Thyroid gland (tissue), 4 donors: Measurements from ENCODE around the gene ZNF91. TPM values are rescaled to one million over a fixed set of nuclear protein-coding genes. Genes with fewer than 3 reads are reported as not detected.

Source experiments
- DNase-seq, 2 donors: peaks; one replicate each; pipeline ENCODE4 v3.0.0-alpha.2; 2019
- H3K27ac ChIP-seq, 3 donors: fragments of 200-600 bp; sonication (generic); 1 replicate in 2 of 3; 2 replicates in 1 of 3; pipeline ENCODE4 v1.5.1; 2016 to 2019; ENCODE audit warnings: mild to moderate bottlenecking in 1 of 3, moderate library complexity in 1 of 3
- H3K27me3 ChIP-seq: fragments of 200-600 bp; sonication (generic); one replicate; pipeline ENCODE4 v1.5.1; 2019
- H3K36me3 ChIP-seq, 2 donors: fragments of 200-600 bp; sonication (generic); one replicate each; pipeline ENCODE4 v1.5.1; 2016 to 2019
- H3K4me1 ChIP-seq, 2 donors: fragments of 200-600 bp; sonication (generic); one replicate each; pipeline ENCODE4 v1.5.1; 2017 to 2019
- H3K4me3 ChIP-seq, 3 donors: fragments of 200-600 bp; sonication (generic); replicated peaks in 1 of 3; 1 replicate in 2 of 3; 2 replicates in 1 of 3; pipeline ENCODE4 v1.5.1; 2016; ENCODE audit warnings: mild to moderate bottlenecking in 1 of 3
- H3K9me3 ChIP-seq: fragments of 200-600 bp; sonication (generic); one replicate; pipeline ENCODE4 v1.5.1; 2017
- POLR2A ChIP-seq, 2 donors: fragments of 450-650 bp; IDR thresholded peaks; one replicate each; pipeline ENCODE4 v1.6.1; 2017; ENCODE audit warnings: antibody characterized with exemption in 2 of 2, mild to moderate bottlenecking in 2 of 2, moderate library complexity in 1 of 2
- WGBS, 2 donors: methylation state at CpG; one replicate each; pipeline ENCODE4 v1.1.5; 2017; 5-methylcytosine and 5-hydroxymethylcytosine counted together
- intact Hi-C: fragments of 100-400 bp; cut with DNase I; formaldehyde crosslinking; loops from one replicate; pipeline ENCODE4 v1.15.1; 2023
- total RNA-seq, 4 donors: library from RNA; depleted of rRNA; stranded (reverse); fragments of >200 nt; gene quantifications; one replicate each; pipeline ENCODE4 v1.2.3, GENCODE V29; 2016
- TF ChIP-seq, protein P1 (sequence below), 6 experiments: fragments of 200-600 bp in 3 of 6; fragments of 450-650 bp in 3 of 6; sonication (generic) in 3 of 6; IDR thresholded peaks; one replicate each; pipeline ENCODE4 v1.5.1; 2016 to 2019; ENCODE audit warnings: antibody characterized with exemption in 6 of 6, mild to moderate bottlenecking in 2 of 6, inconsistent platforms in 1 of 6, moderate library complexity in 1 of 6

The ZNF91 gene
- total RNA-seq, 4 donors from 2014 or later = 92.5 to 220 (median 122) TPM

DNA sequence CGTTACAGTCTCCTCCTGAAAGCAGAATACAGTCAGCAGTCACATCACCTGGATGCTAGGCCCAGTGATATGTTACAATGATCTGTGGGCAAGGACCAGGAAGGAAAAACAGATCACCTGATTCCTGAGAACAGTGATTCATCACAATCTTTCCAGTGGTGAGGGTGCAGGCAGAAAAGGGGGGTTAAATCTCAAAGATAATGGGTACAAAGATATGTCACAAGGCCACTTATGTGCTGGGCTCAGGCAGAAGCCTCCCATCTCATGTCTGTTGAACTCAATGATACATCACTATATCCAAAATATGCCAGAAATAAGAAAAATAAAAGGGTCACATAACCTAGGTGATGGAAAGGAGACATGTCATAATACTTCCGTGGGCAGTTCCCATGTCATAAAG is 10.8 kb upstream of the ZNF91 start:
- TF ChIP-seq, protein P1, sequence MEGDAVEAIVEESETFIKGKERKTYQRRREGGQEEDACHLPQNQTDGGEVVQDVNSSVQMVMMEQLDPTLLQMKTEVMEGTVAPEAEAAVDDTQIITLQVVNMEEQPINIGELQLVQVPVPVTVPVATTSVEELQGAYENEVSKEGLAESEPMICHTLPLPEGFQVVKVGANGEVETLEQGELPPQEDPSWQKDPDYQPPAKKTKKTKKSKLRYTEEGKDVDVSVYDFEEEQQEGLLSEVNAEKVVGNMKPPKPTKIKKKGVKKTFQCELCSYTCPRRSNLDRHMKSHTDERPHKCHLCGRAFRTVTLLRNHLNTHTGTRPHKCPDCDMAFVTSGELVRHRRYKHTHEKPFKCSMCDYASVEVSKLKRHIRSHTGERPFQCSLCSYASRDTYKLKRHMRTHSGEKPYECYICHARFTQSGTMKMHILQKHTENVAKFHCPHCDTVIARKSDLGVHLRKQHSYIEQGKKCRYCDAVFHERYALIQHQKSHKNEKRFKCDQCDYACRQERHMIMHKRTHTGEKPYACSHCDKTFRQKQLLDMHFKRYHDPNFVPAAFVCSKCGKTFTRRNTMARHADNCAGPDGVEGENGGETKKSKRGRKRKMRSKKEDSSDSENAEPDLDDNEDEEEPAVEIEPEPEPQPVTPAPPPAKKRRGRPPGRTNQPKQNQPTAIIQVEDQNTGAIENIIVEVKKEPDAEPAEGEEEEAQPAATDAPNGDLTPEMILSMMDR (IDR thresholded peaks at IDR 0.05) = no peak
- no peak for TF ChIP-seq POLR2A (IDR thresholded peaks at IDR 0.05)
- Histone ChIP-seq H3K27ac (no peak overlapping the region), H3K4me3 (no peak overlapping the region), H3K9me3 (no peaks in the 10 kb centered on the region), H3K27me3 (no peaks in the 10 kb centered on the region), H3K4me1 (no peaks in the 10 kb centered on the region), H3K36me3 (no peaks in the 10 kb centered on the region)
- WGBS, 2 donors = 92 to 95% methylated on average over 2 of the region's 2 CpGs
- intact Hi-C loops = no loop called here
- DNase-seq = no peak

DNA sequence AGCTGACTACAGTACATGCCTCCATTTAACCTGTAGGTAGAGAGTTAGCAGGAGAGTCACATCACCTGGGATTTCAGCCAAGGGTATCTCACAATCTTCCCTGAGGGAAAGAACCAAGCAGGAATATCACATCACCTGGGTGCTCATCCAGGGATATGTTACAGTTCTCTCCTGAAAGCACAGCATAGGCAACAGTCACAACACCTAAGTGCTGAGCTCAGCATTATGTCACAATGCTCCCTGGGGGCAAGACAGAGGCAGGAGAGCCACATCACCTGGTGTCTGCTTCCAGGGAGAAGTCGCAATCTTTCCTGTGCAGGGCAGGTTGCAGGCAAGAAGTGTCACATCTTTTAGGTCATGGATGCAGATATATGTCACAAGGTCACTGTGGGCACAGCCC is 9.4 kb upstream of the ZNF91 start:
- whole genome bisulfite sequencing, 2 donors = 100% methylated on average over 1 of the region's 1 CpG
- intact Hi-C loops = no loop called here
- no peaks in the 10 kb centered on the region for H3K36me3 ChIP-seq

DNA sequence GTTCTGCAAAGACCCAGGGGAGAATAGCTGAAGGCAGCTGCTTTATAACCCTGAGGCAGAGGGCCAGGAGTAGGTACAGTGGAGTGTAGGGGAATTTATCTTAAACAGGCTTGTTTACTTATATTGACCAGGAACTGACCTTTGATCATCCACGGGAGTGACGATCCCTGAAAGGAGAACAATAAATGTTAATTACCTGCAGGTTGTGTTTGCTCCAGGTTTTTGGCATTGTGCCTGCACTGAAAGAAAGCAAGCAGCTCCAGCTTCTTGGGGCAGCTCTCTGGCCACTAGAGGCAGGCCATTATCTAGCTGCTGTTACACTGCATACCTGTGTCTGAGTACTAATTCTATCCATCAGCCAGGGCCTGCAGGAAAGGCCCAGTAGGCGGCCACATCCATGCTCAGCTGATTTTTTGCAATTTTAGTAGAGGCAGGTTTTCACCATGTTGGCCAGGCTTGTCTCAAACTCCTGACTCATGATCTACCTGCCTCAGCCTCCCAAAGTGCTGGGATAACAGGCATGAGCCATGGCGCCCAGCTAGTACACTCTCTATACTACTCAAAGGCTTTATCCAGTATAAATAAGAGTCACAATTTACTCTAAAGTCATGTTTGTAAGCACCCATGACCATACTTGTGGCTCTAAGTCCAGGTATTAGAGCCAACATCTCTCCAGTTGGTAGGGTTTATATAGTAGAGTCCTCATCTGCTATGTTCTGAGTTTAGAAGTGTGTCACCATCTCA is 8.5 kb upstream of the ZNF91 start:
- intact Hi-C loops = no loop called here
- no peaks in the 10 kb centered on the region for H3K9me3 ChIP-seq
- no peak overlapping the region for H3K27ac ChIP-seq
- 57 to 73% methylated on average over 4 of the region's 4 CpGs for WGBS, 2 donors
- H3K27me3 ChIP-seq = no peaks in the 10 kb centered on the region
- H3K4me1 ChIP-seq = no peaks in the 10 kb centered on the region
- no peaks in the 10 kb centered on the region for H3K36me3 ChIP-seq
- H3K4me3 ChIP-seq = no peak overlapping the region
- TF ChIP-seq, protein P1 (IDR thresholded peaks at IDR 0.05) = no peak
- no peak for TF ChIP-seq POLR2A (IDR thresholded peaks at IDR 0.05)
- DNase-seq = no peak

More for the DNA sequence above, 9.4 kb upstream of the ZNF91 start:
- H3K27ac ChIP-seq = no peak overlapping the region
- no peaks in the 10 kb centered on the region for H3K9me3 ChIP-seq
- H3K4me3 ChIP-seq = no peak overlapping the region
- H3K27me3 ChIP-seq = no peaks in the 10 kb centered on the region
- TF ChIP-seq, protein P1 (IDR thresholded peaks at IDR 0.05) = no peak
- no peak for TF ChIP-seq POLR2A (IDR thresholded peaks at IDR 0.05)
- no peaks in the 10 kb centered on the region for H3K4me1 ChIP-seq
- DNase-seq = no peak

DNA sequence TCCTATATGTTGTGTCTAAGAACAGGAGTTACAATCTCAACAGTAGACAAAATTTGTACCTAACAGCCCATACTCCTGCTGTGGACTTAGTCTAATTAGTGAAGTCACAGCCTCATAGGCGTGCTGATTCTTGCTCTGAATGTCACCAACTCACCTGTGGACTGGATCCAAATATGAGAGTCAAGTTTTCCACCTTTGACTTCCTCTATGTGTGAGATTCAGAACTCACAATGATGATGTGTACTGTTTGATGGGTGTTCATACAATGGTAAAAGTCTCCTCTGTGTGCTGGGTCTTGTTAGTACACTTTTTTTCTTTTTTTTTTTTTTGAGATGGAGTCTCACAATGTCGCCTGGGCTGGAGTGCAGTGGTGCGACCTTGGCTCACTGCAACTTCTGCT is 7.8 kb upstream of the ZNF91 start:
- no peak for DNase-seq

DNA sequence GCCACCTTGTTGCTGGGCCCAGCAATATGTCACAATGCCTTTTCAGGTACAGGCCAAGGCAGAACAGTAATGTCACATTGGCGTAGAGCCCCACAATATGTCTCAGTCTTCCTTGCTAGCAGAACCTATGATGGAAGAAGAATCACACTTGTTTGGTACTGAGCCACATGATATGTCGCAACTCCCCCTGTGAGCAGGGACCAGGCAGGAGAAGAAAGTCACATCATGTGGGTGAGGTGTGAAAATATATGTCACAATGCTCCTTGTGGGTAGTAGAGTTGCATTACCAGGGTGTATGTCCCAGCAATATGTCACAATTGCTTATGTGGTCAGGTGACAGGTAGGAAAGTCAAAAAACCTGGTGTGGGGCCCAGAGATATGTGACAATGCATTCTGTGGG is 7.1 kb upstream of the ZNF91 start:
- intact Hi-C loops = no loop called here
- Histone ChIP-seq H3K27me3 (no peaks in the 10 kb centered on the region), H3K27ac (no peak overlapping the region), H3K9me3 (no peaks in the 10 kb centered on the region), H3K4me3 (no peak overlapping the region), H3K4me1 (no peaks in the 10 kb centered on the region), H3K36me3 (no peaks in the 10 kb centered on the region)
- 94 to 100% methylated on average over 2 of the region's 2 CpGs for WGBS, 2 donors
- no peak for TF ChIP-seq POLR2A (IDR thresholded peaks at IDR 0.05)
- TF ChIP-seq, protein P1 (IDR thresholded peaks at IDR 0.05) = no peak
- no peak for DNase-seq

More for the DNA sequence above, 7.8 kb upstream of the ZNF91 start:
- intact Hi-C loops = no loop called here
- TF ChIP-seq, protein P1 (IDR thresholded peaks at IDR 0.05) = no peak
- TF ChIP-seq POLR2A (IDR thresholded peaks at IDR 0.05) = no peak
- no peak overlapping the region for H3K4me3 ChIP-seq
- H3K9me3 ChIP-seq = no peaks in the 10 kb centered on the region
- H3K27me3 ChIP-seq = no peaks in the 10 kb centered on the region
- H3K4me1 ChIP-seq = no peaks in the 10 kb centered on the region
- H3K27ac ChIP-seq = no peak overlapping the region
- H3K36me3 ChIP-seq = no peaks in the 10 kb centered on the region
- WGBS, 2 donors = 80 to 94% methylated on average over 3 of the region's 3 CpGs
